SH-SY5Y (cell line): ENCODE data around the gene IFNAR1.

Source experiments
- GATA2 ChIP-seq: IDR thresholded peaks from 2 replicates; pipeline ENCODE4 v1.6.1; 2011; ENCODE audit warnings: mild to moderate bottlenecking, low read depth, low read length
- GATA3 ChIP-seq: IDR thresholded peaks from 2 replicates; pipeline ENCODE4 v1.6.1; 2011; ENCODE audit warnings: low read depth, mild to moderate bottlenecking, low read length, moderate library complexity

DNA sequence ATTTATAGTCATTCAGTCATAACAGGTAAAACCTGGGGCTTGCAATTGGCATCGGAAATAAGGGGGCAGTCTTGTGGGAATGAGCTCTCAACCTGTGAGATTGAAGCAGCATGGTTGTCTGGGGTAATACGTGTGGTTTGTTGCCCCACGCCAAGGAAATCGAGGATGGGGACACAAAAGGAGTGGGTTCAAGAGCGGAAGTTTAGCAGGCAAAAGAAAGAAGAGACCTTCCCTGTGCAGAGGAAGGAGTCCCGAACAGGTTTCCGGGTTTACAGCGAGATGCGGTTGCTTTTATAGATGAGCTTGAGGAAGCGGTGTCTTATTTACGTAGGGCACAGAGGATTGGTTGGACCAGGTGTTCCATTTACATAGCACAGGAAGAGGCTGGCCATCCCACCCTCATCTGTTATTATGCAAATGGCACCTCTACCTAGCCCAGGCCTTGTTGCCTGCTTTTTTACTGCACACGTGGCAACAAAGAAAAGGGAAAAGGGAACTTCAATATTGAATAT is 37.3 kb downstream of the IFNAR1 start:
- TF ChIP-seq GATA3 (no peak), GATA2 (no peak)
